Aorta (tissue), 5 donors: Measurements from ENCODE around the gene FTO. TPM values are rescaled to one million over a fixed set of nuclear protein-coding genes. Genes with fewer than 3 reads are reported as not detected.
"Not testable (repeated sequence)": the region's sequence is repeated elsewhere in the genome, so short reads cannot be mapped to it uniquely, and the experiment has no call there.

Experiments used
- ATAC-seq: fragments of 200-7000 bp; cut with Tn5 transposase; one replicate; pipeline ENCODE4 v1.9.1; 2022; ENCODE audit warnings: moderate library complexity; ENCODE audit not compliant: low FRiP score
- DNase-seq, 2 donors: peaks; one replicate each; pipeline ENCODE4 v3.0.0-alpha.2; 2020
- H3K27ac ChIP-seq, 2 donors: one replicate each; pipeline ENCODE4 v1.5.1; 2013; ENCODE audit warnings: low read length in 2 of 2, mild to moderate bottlenecking in 2 of 2, moderate library complexity in 2 of 2, control low read depth in 1 of 2, inconsistent platforms in 1 of 2, low read depth in 1 of 2
- H3K27me3 ChIP-seq, 2 donors: one replicate each; pipeline ENCODE4 v1.6.1; 2013; ENCODE audit warnings: control low read depth in 1 of 2, low read length in 1 of 2, mild to moderate bottlenecking in 1 of 2, moderate library complexity in 1 of 2; ENCODE audit not compliant: insufficient read depth in 2 of 2, control insufficient read depth in 1 of 2
- H3K36me3 ChIP-seq, 2 donors: one replicate each; pipeline ENCODE4 v1.6.1; 2013; ENCODE audit warnings: control low read depth in 1 of 2, low read length in 1 of 2, mild to moderate bottlenecking in 1 of 2; ENCODE audit not compliant: insufficient read depth in 2 of 2, control insufficient read depth in 1 of 2
- H3K4me1 ChIP-seq, 2 donors: one replicate each; pipeline ENCODE4 v1.6.1; 2013; ENCODE audit warnings: low read length in 2 of 2, control low read depth in 1 of 2, mild to moderate bottlenecking in 1 of 2, moderate library complexity in 1 of 2; ENCODE audit not compliant: insufficient read depth in 2 of 2, control insufficient read depth in 1 of 2
- H3K4me3 ChIP-seq, 2 donors: one replicate each; pipeline ENCODE4 v1.5.1; 2013; ENCODE audit warnings: low read length in 2 of 2, control low read depth in 1 of 2, mild to moderate bottlenecking in 1 of 2
- H3K9me3 ChIP-seq: one replicate; pipeline ENCODE4 v1.6.1; 2013; ENCODE audit warnings: mild to moderate bottlenecking, low read length; ENCODE audit not compliant: control insufficient read depth
- WGBS, 2 donors: extraction: QIAGEN DNeasy Blood & Tissue Kit; methylation state at CpG; one replicate each; pipeline ENCODE4 v1.1.7; 2013; 5-methylcytosine and 5-hydroxymethylcytosine counted together
- intact Hi-C, 2 donors: fragments of 100-400 bp; cut with DNase I; formaldehyde crosslinking; loops; one replicate each; pipeline versions ENCODE4 v1.14.2 to v1.15.0; 2022
- polyA plus RNA-seq, 2 donors: library from polyadenylated mRNA; stranded (reverse); fragments of 200-250 nt; gene quantifications; one replicate each; pipeline ENCODE4 v1.2.3, GENCODE V29; 2013
- total RNA-seq, 2 donors: library from RNA; stranded (reverse); fragmentation: NEBNext Ultra II Directional; extraction: Animal tissue kit (Norgen Biotek cat#: 25700); gene quantifications; one replicate each; pipeline ENCODE4 v1.2.1, GENCODE V29; 2021
- donor health status: healthy with polysubstance abuse.
- donor health status: Bipolar disorder and iron deficiency.
- donor health status: DM: no; HTN: no; CAD: no.
- donor health status: DM: no; HTN: no; CAD: no.
- donor health status: DM: yes; HTN: yes; CAD: no.

Gene FTO
- total and polyA plus RNA-seq, 4 donors, result 17.9 to 97.7 (median 55.6) TPM

- Histone ChIP-seq H3K9me3 (no peaks in the 10 kb centered on the region), H3K4me3 (no peak overlapping the region), H3K27me3 (no peaks in the 10 kb centered on the region), H3K36me3 (no peaks in the 10 kb centered on the region), H3K4me1 (no peaks in the 10 kb centered on the region), H3K27ac (no peak overlapping the region)
- ATAC-seq (no peak), DNase-seq (no peak)
- intact Hi-C loops, result no loop called here
- 64 to 68% methylated on average over 19 of the region's 19 CpGs for whole genome bisulfite sequencing, 2 donors
These were observed 472.5 kb downstream of the FTO start for GRCh38 chr16:54176376-54176901.

GRCh38 chr16:54177052-54177861 lies 473.3 kb downstream of the FTO start:
- Histone ChIP-seq H3K9me3 (no peaks in the 10 kb centered on the region), H3K36me3 (no peaks in the 10 kb centered on the region), H3K4me3 (no peak overlapping the region), H3K27me3 (no peaks in the 10 kb centered on the region), H3K27ac (no peak overlapping the region), H3K4me1 (no peaks in the 10 kb centered on the region)
- ATAC-seq (no peak), DNase-seq (no peak)
- 95% methylated on average over 26 of the region's 26 CpGs for WGBS, 2 donors
- intact Hi-C loops, result no loop called here

GRCh38 chr16:54177862-54178477 lies 474.0 kb downstream of the FTO start:
- WGBS, 2 donors, result 85 to 87% methylated on average over 11 of the region's 11 CpGs
- H3K4me1 ChIP-seq, result no peaks in the 10 kb centered on the region
- no peaks in the 10 kb centered on the region for H3K9me3 ChIP-seq
- no peaks in the 10 kb centered on the region for H3K36me3 ChIP-seq
- no peaks in the 10 kb centered on the region for H3K27me3 ChIP-seq
- DNase-seq, result no peak
- intact Hi-C loops, result no loop called here
- no peak overlapping the region for H3K4me3 ChIP-seq
- no peak for ATAC-seq
- H3K27ac ChIP-seq, result no peak overlapping the region

GRCh38 chr16:54178478-54178976 lies 474.6 kb downstream of the FTO start:
- H3K4me3 ChIP-seq, result no peak overlapping the region
- no peaks in the 10 kb centered on the region for H3K9me3 ChIP-seq
- H3K4me1 ChIP-seq, result no peaks in the 10 kb centered on the region
- ATAC-seq, result no peak
- no peak for DNase-seq
- no peaks in the 10 kb centered on the region for H3K36me3 ChIP-seq
- H3K27me3 ChIP-seq, result no peaks in the 10 kb centered on the region
- no peak overlapping the region for H3K27ac ChIP-seq
- WGBS, 2 donors, result 57 to 65% methylated on average over 7 of the region's 7 CpGs
- intact Hi-C loops, result no loop called here

- Histone ChIP-seq H3K36me3 (no peaks in the 10 kb centered on the region), H3K9me3 (no peaks in the 10 kb centered on the region), H3K27me3 (no peaks in the 10 kb centered on the region), H3K4me3 (no peak overlapping the region), H3K27ac (no peak overlapping the region), H3K4me1 (no peaks in the 10 kb centered on the region)
- intact Hi-C loops, result no loop called here
- ATAC-seq, result no peak
- WGBS, 2 donors, result 64 to 92% methylated on average over 3 of the region's 3 CpGs
- no peak for DNase-seq
These were observed 476.7 kb downstream of the FTO start for GRCh38 chr16:54180421-54181359.

GRCh38 chr16:54181683-54182329 lies 477.9 kb downstream of the FTO start:
- H3K36me3 ChIP-seq, H3K4me1 ChIP-seq, H3K27me3 ChIP-seq, DNase-seq, H3K27ac ChIP-seq, ATAC-seq, H3K4me3 ChIP-seq, H3K9me3 ChIP-seq, intact Hi-C loops: not testable (repeated sequence)
- WGBS, 2 donors, result 90 to 94% methylated on average over 10 of the region's 10 CpGs

- 89 to 98% methylated on average over 2 of the region's 2 CpGs for WGBS, 2 donors
- Histone ChIP-seq H3K27ac (no peak overlapping the region), H3K4me3 (no peak overlapping the region), H3K27me3 (no peaks in the 10 kb centered on the region), H3K36me3 (no peaks in the 10 kb centered on the region), H3K9me3 (no peaks in the 10 kb centered on the region), H3K4me1 (no peaks in the 10 kb centered on the region)
- DNase-seq, result no peak
- intact Hi-C loops, result no loop called here
- no peak for ATAC-seq
These were observed 481.1 kb downstream of the FTO start for GRCh38 chr16:54185045-54185444.

- WGBS, 2 donors, result 86 to 87% methylated on average over 2 of the region's 2 CpGs
These were observed 487.2 kb downstream of the FTO start for GRCh38 chr16:54191163-54191562.

More at GRCh38 chr16:54191163-54191562, 487.2 kb downstream of the FTO start:
- intact Hi-C loops, result no loop called here
- Histone ChIP-seq H3K9me3 (no peaks in the 10 kb centered on the region), H3K36me3 (no peaks in the 10 kb centered on the region), H3K27me3 (no peaks in the 10 kb centered on the region), H3K4me3 (no peak overlapping the region), H3K4me1 (no peaks in the 10 kb centered on the region), H3K27ac (no peak overlapping the region)
- ATAC-seq (no peak), DNase-seq (no peak)
